K562 (cell line): Measurements from ENCODE around the gene ARHGAP9.

Experiments
- ARNT ChIP-seq, 2 experiments: fragments of 450-650 bp; IDR thresholded peaks; 2 replicates each; pipeline ENCODE4 v1.6.1; 2016; ENCODE audit warnings: mild to moderate bottlenecking in 1 of 2
- EZH2 ChIP-seq: IDR thresholded peaks from 2 replicates; pipeline ENCODE4 v1.6.1; 2012; ENCODE audit warnings: low read depth, mild to moderate bottlenecking, inconsistent platforms, low read length, borderline replicate concordance
- FOXM1 ChIP-seq, 2 experiments: fragments of 450-650 bp in 1 of 2; sonication (generic) in 1 of 2; formaldehyde crosslinking in 1 of 2; IDR thresholded peaks; 2 replicates each; pipeline versions ENCODE4 v1.6.1 to v1.9.0; 2017 to 2022; ENCODE audit warnings: low read depth in 2 of 2, mild to moderate bottlenecking in 2 of 2, missing genetic modification reagents in 1 of 2, moderate library complexity in 1 of 2
- POLR2A ChIP-seq: fragments of 450-650 bp; conservative IDR thresholded peaks from 2 replicates; pipeline ENCODE4 v1.6.1; 2016
- RAD21 ChIP-seq, 2 experiments: fragments of 250-450 bp in 1 of 2; fragments of 450-650 bp in 1 of 2; sonication (Bioruptor Pico) in 1 of 2; formaldehyde crosslinking in 1 of 2; IDR thresholded peaks in 1 of 2; conservative IDR thresholded peaks in 1 of 2; 2 replicates each; pipeline versions ENCODE4 v1.4.0 to v1.8.0; 2020 to 2022; ENCODE audit warnings: mild to moderate bottlenecking in 2 of 2, moderate library complexity in 1 of 2
- RAD51 ChIP-seq: fragments of 450-650 bp; IDR thresholded peaks from 2 replicates; pipeline ENCODE4 v1.7.1; 2016; ENCODE audit warnings: low read depth, mild to moderate bottlenecking, borderline replicate concordance
- TSC22D4 ChIP-seq: fragments of 450-650 bp; IDR thresholded peaks from 2 replicates; pipeline ENCODE4 v1.6.1; 2016; ENCODE audit warnings: missing genetic modification characterization, missing biosample characterization, control low read depth
- XRCC3 ChIP-seq: fragments of 450-650 bp; IDR thresholded peaks from 2 replicates; pipeline ENCODE4 v1.6.1; 2017; ENCODE audit warnings: mild to moderate bottlenecking, moderate library complexity
- TF ChIP-seq, protein P1 (sequence below): sonication (generic); formaldehyde crosslinking; IDR thresholded peaks from 2 replicates; pipeline ENCODE4 v1.8.1; 2023; ENCODE audit warnings: mild to moderate bottlenecking, missing genetic modification reagents, moderate library complexity
- TF ChIP-seq, protein P2 (sequence below), 3 experiments: IDR thresholded peaks in 2 of 3; conservative IDR thresholded peaks in 1 of 3; 2 replicates each; pipeline ENCODE4 v1.5.1; 2011 to 2012; ENCODE audit warnings: low read length in 3 of 3, mild to moderate bottlenecking in 3 of 3, control low read depth in 2 of 3, improper control_type of control experiment in 1 of 3, inconsistent platforms in 1 of 3, low read depth in 1 of 3, mixed read lengths in 1 of 3, moderate library complexity in 1 of 3; ENCODE audit not compliant: insufficient read depth in 2 of 3
- TF ChIP-seq, protein P3 (sequence below): sonication (generic); formaldehyde crosslinking; IDR thresholded peaks from 2 replicates; pipeline ENCODE4 v1.5.0; 2020; ENCODE audit warnings: missing genetic modification reagents

DNA sequence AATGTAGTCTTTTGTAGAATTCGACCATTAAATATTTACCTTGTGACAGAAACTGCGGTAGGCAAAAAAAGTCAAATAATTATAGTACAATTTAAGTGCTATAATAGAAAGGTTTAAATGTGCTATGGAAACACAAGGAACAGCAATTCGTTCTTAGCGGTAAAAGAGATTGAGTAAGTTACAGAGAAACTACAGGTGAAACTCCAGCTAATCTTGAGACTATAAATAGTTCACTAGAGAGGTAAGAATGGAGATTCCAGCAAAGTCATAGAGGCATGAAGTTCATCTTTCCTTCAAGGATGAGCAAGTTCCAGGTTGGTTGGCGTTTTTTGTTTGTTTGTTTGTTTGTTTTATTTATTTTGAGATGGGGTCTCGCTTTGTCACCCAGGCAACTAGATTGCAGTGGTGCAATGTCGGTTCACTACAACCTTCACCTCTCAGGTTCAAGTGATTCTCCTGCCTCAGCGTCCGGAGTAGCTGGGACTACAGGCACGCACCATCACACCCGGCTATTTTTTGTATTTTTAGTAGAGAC is 47.9 kb downstream of the ARHGAP9 start:
- TF ChIP-seq POLR2A, result no peak
- TF ChIP-seq EZH2, result no peak
- TF ChIP-seq, protein P1, sequence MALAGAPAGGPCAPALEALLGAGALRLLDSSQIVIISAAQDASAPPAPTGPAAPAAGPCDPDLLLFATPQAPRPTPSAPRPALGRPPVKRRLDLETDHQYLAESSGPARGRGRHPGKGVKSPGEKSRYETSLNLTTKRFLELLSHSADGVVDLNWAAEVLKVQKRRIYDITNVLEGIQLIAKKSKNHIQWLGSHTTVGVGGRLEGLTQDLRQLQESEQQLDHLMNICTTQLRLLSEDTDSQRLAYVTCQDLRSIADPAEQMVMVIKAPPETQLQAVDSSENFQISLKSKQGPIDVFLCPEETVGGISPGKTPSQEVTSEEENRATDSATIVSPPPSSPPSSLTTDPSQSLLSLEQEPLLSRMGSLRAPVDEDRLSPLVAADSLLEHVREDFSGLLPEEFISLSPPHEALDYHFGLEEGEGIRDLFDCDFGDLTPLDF (CRISPR knock-in tag), result no peak
- no peak for TF ChIP-seq XRCC3
- TF ChIP-seq RAD51, result no peak
- TF ChIP-seq, protein P2, sequence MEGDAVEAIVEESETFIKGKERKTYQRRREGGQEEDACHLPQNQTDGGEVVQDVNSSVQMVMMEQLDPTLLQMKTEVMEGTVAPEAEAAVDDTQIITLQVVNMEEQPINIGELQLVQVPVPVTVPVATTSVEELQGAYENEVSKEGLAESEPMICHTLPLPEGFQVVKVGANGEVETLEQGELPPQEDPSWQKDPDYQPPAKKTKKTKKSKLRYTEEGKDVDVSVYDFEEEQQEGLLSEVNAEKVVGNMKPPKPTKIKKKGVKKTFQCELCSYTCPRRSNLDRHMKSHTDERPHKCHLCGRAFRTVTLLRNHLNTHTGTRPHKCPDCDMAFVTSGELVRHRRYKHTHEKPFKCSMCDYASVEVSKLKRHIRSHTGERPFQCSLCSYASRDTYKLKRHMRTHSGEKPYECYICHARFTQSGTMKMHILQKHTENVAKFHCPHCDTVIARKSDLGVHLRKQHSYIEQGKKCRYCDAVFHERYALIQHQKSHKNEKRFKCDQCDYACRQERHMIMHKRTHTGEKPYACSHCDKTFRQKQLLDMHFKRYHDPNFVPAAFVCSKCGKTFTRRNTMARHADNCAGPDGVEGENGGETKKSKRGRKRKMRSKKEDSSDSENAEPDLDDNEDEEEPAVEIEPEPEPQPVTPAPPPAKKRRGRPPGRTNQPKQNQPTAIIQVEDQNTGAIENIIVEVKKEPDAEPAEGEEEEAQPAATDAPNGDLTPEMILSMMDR (IDR thresholded peaks at IDR 0.05 in 2 of 3, conservative IDR thresholded peaks at IDR 0.05 in 1 of 3; ENCODE audit: insufficient read depth in 2 of 3, low read depth in 1 of 3, low read length in 3 of 3), result no peak
- no peak for TF ChIP-seq ARNT (IDR thresholded peaks at IDR 0.05)
- no peak for TF ChIP-seq RAD21 (CRISPR knock-in tag; conservative IDR thresholded peaks at IDR 0.05 in 1 of 2, IDR thresholded peaks at IDR 0.05 in 1 of 2)
- TF ChIP-seq, protein P3, sequence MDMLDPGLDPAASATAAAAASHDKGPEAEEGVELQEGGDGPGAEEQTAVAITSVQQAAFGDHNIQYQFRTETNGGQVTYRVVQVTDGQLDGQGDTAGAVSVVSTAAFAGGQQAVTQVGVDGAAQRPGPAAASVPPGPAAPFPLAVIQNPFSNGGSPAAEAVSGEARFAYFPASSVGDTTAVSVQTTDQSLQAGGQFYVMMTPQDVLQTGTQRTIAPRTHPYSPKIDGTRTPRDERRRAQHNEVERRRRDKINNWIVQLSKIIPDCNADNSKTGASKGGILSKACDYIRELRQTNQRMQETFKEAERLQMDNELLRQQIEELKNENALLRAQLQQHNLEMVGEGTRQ (CRISPR knock-in tag), result no peak
- TF ChIP-seq TSC22D4, result no peak
- TF ChIP-seq FOXM1 (IDR thresholded peaks at IDR 0.05; ENCODE audit: low read depth), result no peak
- no peak for TF ChIP-seq FOXM1 (CRISPR knock-in tag; IDR thresholded peaks at IDR 0.05; ENCODE audit: low read depth)
